Activated CD4-positive, alpha-beta T cell treated with anti-CD3 and anti-CD28 coated beads, Interleukin-2, amount 50 U/mL, for 24 hours (primary cell): ENCODE results near the gene EIF3K.

Experiments
- DNase-seq, 2 donors: peaks; one replicate each; pipeline ENCODE4 v3.0.0-alpha.2; 2020; ENCODE audit warnings: low read depth in 1 of 2, low spot score in 1 of 2

EIF3K gene

GRCh38 chr19:38649305-38650171 is 30.6 kb downstream of the EIF3K start:
- DNase-seq: no peak

GRCh38 chr19:38650172-38650775 is 31.3 kb downstream of the EIF3K start:
- DNase-seq: no peak

GRCh38 chr19:38650911-38651584 is 32.1 kb downstream of the EIF3K start:
- DNase-seq: no peak

- DNase-seq: no peak
Measured at GRCh38 chr19:38653028-38653571, 34.1 kb downstream of the EIF3K start.

GRCh38 chr19:38654628-38655055 is 35.7 kb downstream of the EIF3K start:
- no peak for DNase-seq

- DNase-seq: peak in 1 of 2 donors; percentile 45
Measured at GRCh38 chr19:38655148-38655824, 36.3 kb downstream of the EIF3K start.

GRCh38 chr19:38656171-38656981 is 37.4 kb downstream of the EIF3K start:
- peak in 1 of 2 donors; percentile 55 for DNase-seq

- DNase-seq: no peak
Measured at GRCh38 chr19:38657633-38658222, 38.7 kb downstream of the EIF3K start.

GRCh38 chr19:38658462-38659306 is 39.7 kb downstream of the EIF3K start:
- DNase-seq: no peak

- no peak for DNase-seq
Measured at GRCh38 chr19:38660724-38661123, 41.7 kb downstream of the EIF3K start.

GRCh38 chr19:38661136-38661535 is 42.1 kb downstream of the EIF3K start:
- no peak for DNase-seq

GRCh38 chr19:38661996-38662395 is 43.0 kb downstream of the EIF3K start:
- no peak for DNase-seq

- DNase-seq: no peak
Measured at GRCh38 chr19:38662537-38663155, 43.7 kb downstream of the EIF3K start.

- no peak for DNase-seq
Measured at GRCh38 chr19:38663156-38663651, 44.2 kb downstream of the EIF3K start.

- DNase-seq: no peak
Measured at GRCh38 chr19:38663957-38664502, 45.0 kb downstream of the EIF3K start.

GRCh38 chr19:38664503-38665211 is 45.7 kb downstream of the EIF3K start:
- no peak for DNase-seq

- no peak for DNase-seq
Measured at GRCh38 chr19:38665219-38665931, 46.4 kb downstream of the EIF3K start.
